HEK293 (cell line): ENCODE measurements around the gene SLC66A2.

ENCODE experiments used
- AEBP2 ChIP-seq: fragments of 450-650 bp; formaldehyde crosslinking; IDR thresholded peaks from 2 replicates; pipeline ENCODE4 v1.5.1; 2016; ENCODE audit warnings: missing biosample characterization, missing genetic modification characterization, borderline replicate concordance
- CTCF ChIP-seq: fragments of 450-650 bp; formaldehyde crosslinking; IDR thresholded peaks from 2 replicates; pipeline ENCODE4 v1.5.1; 2016; ENCODE audit warnings: missing biosample characterization, missing genetic modification characterization
- EGR2 ChIP-seq: fragments of 450-650 bp; formaldehyde crosslinking; IDR thresholded peaks from 2 replicates; pipeline ENCODE4 v1.5.1; 2016; ENCODE audit warnings: low read depth, missing biosample characterization, missing genetic modification characterization
- KLF10 ChIP-seq: fragments of 450-650 bp; IDR thresholded peaks from 2 replicates; pipeline ENCODE4 v1.5.1; 2018; ENCODE audit warnings: missing biosample characterization, mild to moderate bottlenecking, missing genetic modification characterization
- MZF1 ChIP-seq: fragments of 450-650 bp; formaldehyde crosslinking; IDR thresholded peaks from 2 replicates; pipeline ENCODE4 v1.5.1; 2017; ENCODE audit warnings: missing biosample characterization, missing genetic modification characterization, borderline replicate concordance
- OVOL3 ChIP-seq: fragments of 450-650 bp; formaldehyde crosslinking; IDR thresholded peaks from 2 replicates; pipeline ENCODE4 v1.5.1; 2016; ENCODE audit warnings: missing biosample characterization, missing genetic modification characterization
- PATZ1 ChIP-seq: fragments of 450-650 bp; formaldehyde crosslinking; IDR thresholded peaks from 2 replicates; pipeline ENCODE4 v1.5.1; 2016; ENCODE audit warnings: missing biosample characterization, missing genetic modification characterization
- SP2 ChIP-seq: fragments of 450-650 bp; formaldehyde crosslinking; IDR thresholded peaks from 2 replicates; pipeline ENCODE4 v1.5.1; 2016; ENCODE audit warnings: missing biosample characterization, missing genetic modification characterization
- SP3 ChIP-seq: fragments of 450-650 bp; formaldehyde crosslinking; IDR thresholded peaks from 2 replicates; pipeline ENCODE4 v1.5.1; 2016; ENCODE audit warnings: missing biosample characterization, missing genetic modification characterization
- SP7 ChIP-seq: fragments of 450-650 bp; formaldehyde crosslinking; IDR thresholded peaks from 2 replicates; pipeline ENCODE4 v1.5.1; 2016; ENCODE audit warnings: missing biosample characterization, missing genetic modification characterization
- WT1 ChIP-seq: fragments of 450-650 bp; formaldehyde crosslinking; IDR thresholded peaks from 2 replicates; pipeline ENCODE4 v1.5.1; 2016; ENCODE audit warnings: missing biosample characterization, missing genetic modification characterization
- ZBTB48 ChIP-seq: fragments of 450-650 bp; formaldehyde crosslinking; IDR thresholded peaks from 2 replicates; pipeline ENCODE4 v1.5.1; 2016; ENCODE audit warnings: missing biosample characterization, missing genetic modification characterization
- ZBTB7A ChIP-seq: fragments of 450-650 bp; formaldehyde crosslinking; IDR thresholded peaks from 2 replicates; pipeline ENCODE4 v1.5.1; 2016; ENCODE audit warnings: low read depth, missing biosample characterization, missing genetic modification characterization
- ZBTB8A ChIP-seq: fragments of 450-650 bp; formaldehyde crosslinking; IDR thresholded peaks from 2 replicates; pipeline ENCODE4 v1.5.1; 2016; ENCODE audit warnings: missing biosample characterization, missing genetic modification characterization
- ZFP37 ChIP-seq: fragments of 450-650 bp; formaldehyde crosslinking; IDR thresholded peaks from 2 replicates; pipeline ENCODE4 v1.5.1; 2016; ENCODE audit warnings: missing biosample characterization, missing genetic modification characterization
- ZNF157 ChIP-seq: fragments of 450-650 bp; formaldehyde crosslinking; IDR thresholded peaks from 2 replicates; pipeline ENCODE4 v1.5.1; 2016; ENCODE audit warnings: missing biosample characterization, missing genetic modification characterization
- ZNF24 ChIP-seq: fragments of 450-650 bp; formaldehyde crosslinking; IDR thresholded peaks from 2 replicates; pipeline ENCODE4 v1.5.1; 2016; ENCODE audit warnings: missing biosample characterization, missing genetic modification characterization
- ZNF26 ChIP-seq: fragments of 450-650 bp; formaldehyde crosslinking; IDR thresholded peaks from 2 replicates; pipeline ENCODE4 v1.5.1; 2016; ENCODE audit warnings: missing biosample characterization, missing genetic modification characterization
- ZNF335 ChIP-seq: fragments of 450-650 bp; formaldehyde crosslinking; conservative IDR thresholded peaks from 2 replicates; pipeline ENCODE4 v1.5.1; 2016; ENCODE audit warnings: missing biosample characterization, missing genetic modification characterization
- ZNF362 ChIP-seq: fragments of 450-650 bp; formaldehyde crosslinking; IDR thresholded peaks from 2 replicates; pipeline ENCODE4 v1.5.1; 2016; ENCODE audit warnings: missing biosample characterization, missing genetic modification characterization
- ZNF558 ChIP-seq: fragments of 450-650 bp; formaldehyde crosslinking; IDR thresholded peaks from 2 replicates; pipeline ENCODE4 v1.5.1; 2016; ENCODE audit warnings: missing biosample characterization, missing genetic modification characterization
- ZNF600 ChIP-seq: fragments of 450-650 bp; formaldehyde crosslinking; IDR thresholded peaks from 2 replicates; pipeline ENCODE4 v1.5.1; 2016; ENCODE audit warnings: missing biosample characterization, missing genetic modification characterization
- ZNF623 ChIP-seq: fragments of 450-650 bp; formaldehyde crosslinking; IDR thresholded peaks from 2 replicates; pipeline ENCODE4 v1.5.1; 2016; ENCODE audit warnings: missing biosample characterization, missing genetic modification characterization
- ZNF777 ChIP-seq: fragments of 450-650 bp; formaldehyde crosslinking; IDR thresholded peaks from 2 replicates; pipeline ENCODE4 v1.5.1; 2017; ENCODE audit warnings: missing biosample characterization, missing genetic modification characterization, borderline replicate concordance
- ZNF785 ChIP-seq: fragments of 450-650 bp; formaldehyde crosslinking; IDR thresholded peaks from 2 replicates; pipeline ENCODE4 v1.5.1; 2016; ENCODE audit warnings: missing biosample characterization, missing genetic modification characterization
- ZSCAN16 ChIP-seq: fragments of 450-650 bp; formaldehyde crosslinking; IDR thresholded peaks from 2 replicates; pipeline ENCODE4 v1.5.1; 2016; ENCODE audit warnings: missing biosample characterization, missing genetic modification characterization
- ZXDB ChIP-seq: fragments of 450-650 bp; formaldehyde crosslinking; IDR thresholded peaks from 2 replicates; pipeline ENCODE4 v1.5.1; 2016; ENCODE audit warnings: missing biosample characterization, missing genetic modification characterization

SLC66A2 gene

GRCh38 chr18:79988071-79988450 is 36.6 kb upstream of the SLC66A2 start (continued):
- no peak for TF ChIP-seq ZNF362 (tag by site-specific recombination)
- no peak for TF ChIP-seq AEBP2 (tag by site-specific recombination)
- no peak for TF ChIP-seq OVOL3
- TF ChIP-seq ZSCAN16 (tag by site-specific recombination), result no peak
- no peak for TF ChIP-seq ZNF623
- 0 out of 2 replicates have a peak, but pooled peaks have one; percentile 4 for TF ChIP-seq ZXDB
- no peak for TF ChIP-seq ZNF24 (tag by site-specific recombination)
- TF ChIP-seq KLF10, result no peak
- 0 out of 2 replicates have a peak, but pooled peaks have one; percentile 25 for TF ChIP-seq WT1 (tag by site-specific recombination)
- TF ChIP-seq ZNF26, result no peak
- TF ChIP-seq ZBTB48 (tag by site-specific recombination), result peak; percentile 36; the same call in 1 of the 2 replicates
- peak; percentile 53 for TF ChIP-seq SP3
- TF ChIP-seq MZF1 (tag by site-specific recombination), result no peak
- TF ChIP-seq PATZ1 (tag by site-specific recombination), result 0 out of 2 replicates have a peak, but pooled peaks have one; percentile 42
- no peak for TF ChIP-seq SP7 (tag by site-specific recombination)
- TF ChIP-seq CTCF (tag by site-specific recombination), result peak; percentile 83
- peak; percentile 42; the same call in 1 of the 2 replicates for TF ChIP-seq ZFP37 (tag by site-specific recombination)
- no peak for TF ChIP-seq ZNF157 (tag by site-specific recombination)
- TF ChIP-seq SP2 (tag by site-specific recombination), result no peak
- TF ChIP-seq ZBTB8A, result peak; percentile 52
- TF ChIP-seq ZNF600 (tag by site-specific recombination), result peak; percentile 36; the same call in 1 of the 2 replicates
- 0 out of 2 replicates have a peak, but pooled peaks have one; percentile 31 for TF ChIP-seq ZNF777 (tag by site-specific recombination)
- 0 out of 2 replicates have a peak, but pooled peaks have one; percentile 27 for TF ChIP-seq ZBTB7A (tag by site-specific recombination)
- no peak for TF ChIP-seq ZNF785
- no peak; the same call in 1 of the 2 replicates for TF ChIP-seq ZNF335 (tag by site-specific recombination)
- TF ChIP-seq EGR2 (tag by site-specific recombination), result 0 out of 2 replicates have a peak, but pooled peaks have one; percentile 6
- TF ChIP-seq ZNF558 (tag by site-specific recombination), result no peak
